BLaER1 (cell line): ENCODE measurements around the gene GRIP2.

Experiments
- H3K27ac ChIP-seq: shearing (Covaris generic); formaldehyde crosslinking; 2 replicates; pipeline ENCODE4 v1.8.1; 2022
- H3K27me3 ChIP-seq: shearing (Covaris generic); formaldehyde crosslinking; 2 replicates; pipeline ENCODE4 v1.8.1; 2022
- H3K36me3 ChIP-seq: shearing (Covaris generic); formaldehyde crosslinking; 2 replicates; pipeline ENCODE4 v1.8.1; 2022
- H3K4me1 ChIP-seq: shearing (Covaris generic); formaldehyde crosslinking; 2 replicates; pipeline ENCODE4 v1.8.1; 2022
- H3K4me2 ChIP-seq: shearing (Covaris generic); formaldehyde crosslinking; 2 replicates; pipeline ENCODE4 v1.8.1; 2022
- H3K4me3 ChIP-seq: shearing (Covaris generic); formaldehyde crosslinking; 2 replicates; pipeline ENCODE4 v1.8.1; 2022
- H3K9ac ChIP-seq: shearing (Covaris generic); formaldehyde crosslinking; 2 replicates; pipeline ENCODE4 v1.8.1; 2022
- H3K9me3 ChIP-seq: shearing (Covaris generic); formaldehyde crosslinking; 2 replicates; pipeline ENCODE4 v1.8.1; 2022
- H4K20me1 ChIP-seq: shearing (Covaris generic); formaldehyde crosslinking; 2 replicates; pipeline ENCODE4 v1.8.1; 2022
- Cebpa-rat ChIP-seq: shearing (Covaris generic); IDR thresholded peaks from 2 replicates; pipeline ENCODE4 v1.8.1; 2022

The GRIP2 gene

GRCh38 chr3:14507757-14508504 lies 32.2 kb downstream of the GRIP2 start:
- H4K20me1 ChIP-seq: no peaks in the 10 kb centered on the region
- no peaks in the 10 kb centered on the region for H3K27me3 ChIP-seq
- H3K4me3 ChIP-seq: no peak overlapping the region
- peaks cover 4% of the 10 kb centered on the region; the same call in 1 of the 2 replicates for H3K9me3 ChIP-seq
- H3K4me2 ChIP-seq: peak overlapping the region; percentile 70; the same call in 1 of the 2 replicates
- TF ChIP-seq Cebpa-rat: no peak
- no peak overlapping the region for H3K9ac ChIP-seq
- H3K36me3 ChIP-seq: no peaks in the 10 kb centered on the region
- peaks cover 46% of the 10 kb centered on the region for H3K4me1 ChIP-seq
- no peak overlapping the region for H3K27ac ChIP-seq

GRCh38 chr3:14507305-14507741 lies 32.8 kb downstream of the GRIP2 start:
- H3K4me1 ChIP-seq: peaks cover 40% of the 10 kb centered on the region
- no peak overlapping the region for H3K4me3 ChIP-seq
- no peaks in the 10 kb centered on the region for H3K36me3 ChIP-seq
- H4K20me1 ChIP-seq: no peaks in the 10 kb centered on the region
- no peak overlapping the region for H3K9ac ChIP-seq
- H3K9me3 ChIP-seq: peaks cover 10% of the 10 kb centered on the region
- H3K4me2 ChIP-seq: peak overlapping the region; percentile 46
- no peaks in the 10 kb centered on the region for H3K27me3 ChIP-seq
- H3K27ac ChIP-seq: no peak overlapping the region
- TF ChIP-seq Cebpa-rat: no peak

GRCh38 chr3:14506626-14507304 lies 33.4 kb downstream of the GRIP2 start:
- no peak for TF ChIP-seq Cebpa-rat
- Histone ChIP-seq H3K4me3 (no peak overlapping the region), H3K9me3 (peaks cover 15% of the 10 kb centered on the region), H3K27me3 (no peaks in the 10 kb centered on the region), H3K4me1 (peaks cover 35% of the 10 kb centered on the region), H3K9ac (no peak overlapping the region), H3K36me3 (no peaks in the 10 kb centered on the region), H3K27ac (no peak overlapping the region), H4K20me1 (no peaks in the 10 kb centered on the region), H3K4me2 (peak overlapping the region; percentile 46)

- Histone ChIP-seq H3K36me3 (no peaks in the 10 kb centered on the region), H3K9ac (no peak overlapping the region), H3K27ac (no peak overlapping the region), H4K20me1 (no peaks in the 10 kb centered on the region), H3K4me1 (peaks cover 35% of the 10 kb centered on the region), H3K27me3 (no peaks in the 10 kb centered on the region), H3K4me3 (no peak overlapping the region), H3K9me3 (peaks cover 15% of the 10 kb centered on the region), H3K4me2 (no peak overlapping the region)
- no peak for TF ChIP-seq Cebpa-rat
Measured at GRCh38 chr3:14505803-14506500, 34.2 kb downstream of the GRIP2 start.

GRCh38 chr3:14505001-14505802 lies 34.9 kb downstream of the GRIP2 start:
- Histone ChIP-seq H3K9me3 (peaks cover 15% of the 10 kb centered on the region), H3K4me3 (no peak overlapping the region), H3K4me2 (no peak overlapping the region), H4K20me1 (no peaks in the 10 kb centered on the region), H3K4me1 (peaks cover 34% of the 10 kb centered on the region), H3K9ac (no peak overlapping the region), H3K27ac (no peak overlapping the region), H3K27me3 (no peaks in the 10 kb centered on the region), H3K36me3 (no peaks in the 10 kb centered on the region)
- TF ChIP-seq Cebpa-rat: no peak

- Histone ChIP-seq H3K4me1 (peaks cover 18% of the 10 kb centered on the region), H3K36me3 (no peaks in the 10 kb centered on the region), H3K9me3 (peaks cover 20% of the 10 kb centered on the region), H4K20me1 (no peaks in the 10 kb centered on the region), H3K27ac (no peak overlapping the region), H3K4me2 (no peak overlapping the region), H3K9ac (no peak overlapping the region), H3K4me3 (no peak overlapping the region), H3K27me3 (no peaks in the 10 kb centered on the region)
- TF ChIP-seq Cebpa-rat: no peak
Measured at GRCh38 chr3:14503706-14504065, 36.5 kb downstream of the GRIP2 start.

GRCh38 chr3:14503033-14503705 lies 37.0 kb downstream of the GRIP2 start:
- peaks cover 20% of the 10 kb centered on the region for H3K9me3 ChIP-seq
- H3K4me3 ChIP-seq: no peak overlapping the region
- H3K27me3 ChIP-seq: no peaks in the 10 kb centered on the region
- no peak overlapping the region for H3K9ac ChIP-seq
- no peak overlapping the region for H3K27ac ChIP-seq
- no peaks in the 10 kb centered on the region for H3K36me3 ChIP-seq
- H3K4me1 ChIP-seq: peaks cover 13% of the 10 kb centered on the region
- H3K4me2 ChIP-seq: no peak overlapping the region
- no peak for TF ChIP-seq Cebpa-rat
- no peaks in the 10 kb centered on the region for H4K20me1 ChIP-seq

- H3K27me3 ChIP-seq: no peaks in the 10 kb centered on the region
- H3K36me3 ChIP-seq: no peaks in the 10 kb centered on the region
- H3K4me1 ChIP-seq: peaks cover 9% of the 10 kb centered on the region
- no peak overlapping the region for H3K9ac ChIP-seq
- no peaks in the 10 kb centered on the region for H4K20me1 ChIP-seq
- no peak for TF ChIP-seq Cebpa-rat
- H3K4me2 ChIP-seq: no peak overlapping the region
- peaks cover 20% of the 10 kb centered on the region for H3K9me3 ChIP-seq
- no peak overlapping the region for H3K4me3 ChIP-seq
- no peak overlapping the region for H3K27ac ChIP-seq
Measured at GRCh38 chr3:14502472-14502871, 37.7 kb downstream of the GRIP2 start.

- no peak overlapping the region for H3K9ac ChIP-seq
- H3K4me2 ChIP-seq: no peak overlapping the region
- no peak overlapping the region for H3K4me3 ChIP-seq
- no peaks in the 10 kb centered on the region for H3K4me1 ChIP-seq
- no peaks in the 10 kb centered on the region for H3K36me3 ChIP-seq
- H3K9me3 ChIP-seq: peaks cover 10% of the 10 kb centered on the region
- H3K27me3 ChIP-seq: no peaks in the 10 kb centered on the region
- H3K27ac ChIP-seq: no peak overlapping the region
- TF ChIP-seq Cebpa-rat: no peak
- no peaks in the 10 kb centered on the region for H4K20me1 ChIP-seq
Measured at GRCh38 chr3:14497321-14497720, 42.8 kb downstream of the GRIP2 start.
